Activated CD8-positive, alpha-beta memory T cell treated with anti-CD3 and anti-CD28 coated beads for 1 hour (primary cell): ENCODE results near the gene DFFB.

Experiments
- DNase-seq, 2 donors: peaks; one replicate each; pipeline ENCODE4 v3.0.0-alpha.2; 2020; ENCODE audit warnings: low read depth in 1 of 2; ENCODE audit errors: extremely low read depth in 1 of 2

DFFB gene

GRCh38 chr1:3831689-3832088 lies 25.6 kb upstream of the DFFB start:
- DNase-seq: no peak

- DNase-seq: no peak
These were observed 22.6 kb upstream of the DFFB start for GRCh38 chr1:3834701-3835100.

- no peak for DNase-seq
These were observed 20.9 kb upstream of the DFFB start for GRCh38 chr1:3836421-3836820.

GRCh38 chr1:3837200-3837599 lies 20.1 kb upstream of the DFFB start:
- no peak for DNase-seq

- no peak for DNase-seq
These were observed 19.6 kb upstream of the DFFB start for GRCh38 chr1:3837685-3838084.

GRCh38 chr1:3838788-3839187 lies 18.5 kb upstream of the DFFB start:
- DNase-seq: no peak

GRCh38 chr1:3841491-3841890 lies 15.8 kb upstream of the DFFB start:
- no peak for DNase-seq

DNA sequence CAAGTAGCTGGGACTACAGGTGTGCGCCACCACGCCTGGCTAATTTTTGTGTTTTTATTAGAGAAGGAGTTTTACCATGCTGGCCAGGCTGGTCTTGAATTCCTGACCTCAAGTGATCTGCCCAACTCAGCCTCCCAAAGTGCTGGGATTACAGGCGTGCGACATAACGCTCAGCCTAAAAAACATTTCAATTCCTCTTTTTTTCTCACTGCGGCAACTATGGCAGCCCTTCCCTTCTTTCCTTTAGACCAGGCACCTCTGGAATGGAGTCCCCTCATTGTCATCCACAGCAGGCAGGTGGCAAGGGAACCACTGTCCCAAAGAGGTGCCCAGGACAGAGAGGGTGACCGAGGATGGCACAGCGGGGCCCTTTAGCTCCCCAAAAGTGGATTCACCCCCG lies 14.4 kb upstream of the DFFB start:
- DNase-seq: no peak

GRCh38 chr1:3846541-3846940 lies 10.7 kb upstream of the DFFB start:
- no peak for DNase-seq

GRCh38 chr1:3847081-3847480 lies 10.2 kb upstream of the DFFB start:
- no peak for DNase-seq

- no peak for DNase-seq
These were observed 6.4 kb upstream of the DFFB start for GRCh38 chr1:3850857-3851256.

DNA sequence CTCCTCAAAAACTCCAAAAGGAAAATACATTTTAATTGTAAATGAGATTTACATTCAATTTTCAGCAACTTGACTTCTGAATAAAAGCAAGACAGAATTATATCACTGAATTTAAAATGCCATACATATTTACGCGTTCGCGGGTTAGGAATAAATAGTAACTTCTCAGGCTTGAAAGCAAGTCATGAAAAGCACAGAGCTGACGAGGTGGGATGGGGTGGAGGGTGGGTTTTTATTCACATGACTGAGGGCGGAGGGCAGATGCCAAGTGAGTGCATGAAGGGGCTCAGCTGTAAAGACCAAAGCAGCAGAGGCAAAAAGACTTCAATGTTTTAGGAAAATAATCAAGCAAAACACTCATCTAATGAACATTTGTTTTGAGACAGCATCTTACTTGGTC lies 6.0 kb upstream of the DFFB start:
- DNase-seq: no peak

GRCh38 chr1:3852091-3852490 lies 5.2 kb upstream of the DFFB start:
- no peak for DNase-seq

- DNase-seq: no peak
These were observed 4.4 kb upstream of the DFFB start for GRCh38 chr1:3852711-3853485.

GRCh38 chr1:3857791-3858129 lies 484 bp downstream of the DFFB start:
- DNase-seq: no peak

DNA sequence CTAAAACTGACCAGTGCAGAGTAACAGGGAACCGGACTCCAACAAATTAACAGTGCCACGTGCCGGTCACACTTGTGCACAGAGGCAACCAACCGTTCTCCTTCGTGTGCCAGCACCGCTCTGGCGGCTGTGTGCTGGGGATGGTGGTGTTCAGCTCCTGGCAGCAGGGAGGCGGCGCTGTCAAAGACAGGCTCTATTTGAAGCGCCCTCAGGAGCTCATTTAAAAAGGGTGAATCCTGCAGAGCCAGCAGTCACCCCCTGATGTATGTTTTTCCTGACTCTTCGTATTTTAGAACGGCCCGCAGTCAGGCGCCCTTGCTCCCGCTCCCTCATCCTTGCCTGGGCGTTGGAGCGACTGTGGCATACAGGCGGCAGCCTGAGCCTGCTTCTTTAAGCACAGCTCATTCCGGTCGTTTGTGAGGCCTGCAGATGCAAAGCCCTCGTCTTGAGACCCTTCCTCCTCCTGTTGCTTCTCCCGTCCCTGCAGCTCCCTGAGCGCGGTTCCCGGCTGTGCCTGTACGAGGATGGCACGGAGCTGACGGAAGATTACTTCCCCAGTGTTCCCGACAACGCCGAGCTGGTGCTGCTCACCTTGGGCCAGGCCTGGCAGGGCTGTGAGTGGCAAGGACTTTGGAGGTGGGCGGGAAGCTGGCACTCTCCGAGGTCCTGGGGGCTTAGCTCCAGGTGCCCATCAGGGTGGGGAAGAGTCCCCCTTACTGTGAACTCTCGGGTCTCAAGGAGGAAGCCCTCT lies 1.1 kb downstream of the DFFB start:
- DNase-seq: no peak

- DNase-seq: no peak
These were observed 6.1 kb downstream of the DFFB start for GRCh38 chr1:3863231-3863935.

GRCh38 chr1:3864884-3865283 lies 7.6 kb downstream of the DFFB start:
- DNase-seq: no peak

DNA sequence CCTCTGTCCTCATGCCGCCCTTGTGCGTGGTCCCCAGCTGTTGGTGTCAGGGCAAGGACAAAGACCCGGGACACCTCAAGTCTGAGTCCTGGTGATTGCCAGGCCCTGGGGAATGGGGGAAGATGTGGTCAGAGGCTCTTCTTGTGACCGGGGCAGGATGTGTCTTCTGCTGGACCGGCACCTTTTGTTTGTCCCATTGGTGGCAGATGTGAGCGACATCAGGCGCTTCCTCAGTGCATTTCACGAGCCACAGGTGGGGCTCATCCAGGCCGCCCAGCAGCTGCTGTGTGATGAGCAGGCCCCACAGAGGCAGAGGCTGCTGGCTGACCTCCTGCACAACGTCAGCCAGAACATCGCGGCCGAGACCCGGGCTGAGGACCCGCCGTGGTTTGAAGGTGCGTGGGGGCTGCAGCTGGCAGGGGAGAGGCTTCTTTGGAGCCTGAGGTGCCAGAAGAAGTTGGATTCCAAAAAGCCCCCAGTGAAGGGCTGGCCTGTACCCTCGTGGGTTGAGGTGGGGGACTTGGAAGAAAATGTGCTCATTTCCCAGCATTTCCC lies 8.4 kb downstream of the DFFB start:
- DNase-seq: no peak

DNA sequence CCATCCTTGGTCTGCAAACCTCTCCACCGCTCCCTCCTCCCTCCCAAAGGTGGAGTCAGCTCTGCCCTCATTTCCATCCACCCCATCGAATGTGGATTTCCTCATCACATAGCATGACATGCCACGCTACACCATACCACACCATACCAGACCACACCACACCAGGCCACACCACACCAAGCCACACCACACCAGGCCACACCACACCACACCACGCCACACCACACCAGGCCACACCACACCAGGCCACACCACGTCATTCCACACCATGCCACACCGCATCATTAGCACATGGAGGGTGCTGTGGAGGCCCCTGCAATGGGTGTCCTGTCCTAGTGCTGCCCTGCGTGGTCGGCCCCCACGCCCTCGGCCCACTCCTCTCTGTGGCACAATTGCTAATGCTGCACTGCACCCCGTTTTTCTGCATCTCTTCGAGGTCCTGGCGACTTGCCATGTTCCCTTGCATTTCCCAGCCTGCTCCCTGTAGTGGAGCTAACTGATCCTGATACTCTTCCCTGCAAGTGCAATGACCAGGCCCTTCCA lies 11.3 kb downstream of the DFFB start:
- no peak for DNase-seq

DNA sequence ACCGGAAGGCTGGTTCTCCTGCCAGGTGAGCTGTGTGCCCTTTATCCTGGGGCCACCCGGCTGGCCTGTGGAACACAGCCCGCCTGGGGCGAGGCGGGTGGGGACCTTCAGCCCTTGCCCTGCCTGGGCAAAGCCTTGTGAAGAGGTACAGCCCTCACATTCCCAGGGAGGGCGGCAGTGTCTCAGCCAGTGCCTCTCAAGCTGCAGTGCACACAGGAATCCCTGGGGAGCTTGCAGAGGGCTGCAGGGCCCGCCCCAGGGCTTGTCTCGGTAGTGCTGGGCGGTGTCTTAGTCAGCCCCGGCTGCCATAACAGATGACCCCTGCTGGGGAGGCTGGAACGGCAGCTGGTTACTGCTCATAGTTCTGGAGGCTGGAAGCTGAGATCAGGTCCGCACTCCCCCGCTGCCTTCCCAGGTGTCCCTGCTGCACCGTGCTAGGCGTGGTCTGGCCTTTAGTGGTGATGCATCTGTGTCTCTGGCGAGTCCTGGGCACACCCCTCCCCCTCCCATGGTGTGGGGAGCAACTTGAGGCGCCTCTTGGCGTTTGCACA lies 12.6 kb downstream of the DFFB start:
- DNase-seq: no peak
